ENCODE data around the gene MECP2.

Gene MECP2

DNA sequence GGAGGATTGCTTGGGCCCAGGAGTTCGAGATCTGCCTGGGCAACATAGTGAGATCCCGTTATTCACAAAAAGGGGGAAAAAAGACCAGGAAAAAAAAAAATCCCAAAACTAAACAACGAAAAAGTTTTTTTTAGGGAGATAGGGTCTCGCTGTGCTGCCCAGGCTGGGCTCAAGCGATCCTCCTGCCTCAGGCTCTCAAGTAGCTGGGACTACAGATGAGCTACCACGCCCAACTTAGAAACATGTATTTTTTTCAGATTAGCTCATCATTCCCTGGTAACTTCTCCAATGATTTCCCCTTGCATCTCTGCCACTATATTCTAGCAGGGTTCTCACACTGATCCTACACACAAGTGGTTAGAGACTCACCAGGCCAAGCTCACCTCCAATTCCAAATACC, 53.4 kb downstream of the MECP2 start:
- H3K4me3 ChIP-seq (ENCODE audit: low read length), result no peak overlapping the region
- TF ChIP-seq, protein P1, sequence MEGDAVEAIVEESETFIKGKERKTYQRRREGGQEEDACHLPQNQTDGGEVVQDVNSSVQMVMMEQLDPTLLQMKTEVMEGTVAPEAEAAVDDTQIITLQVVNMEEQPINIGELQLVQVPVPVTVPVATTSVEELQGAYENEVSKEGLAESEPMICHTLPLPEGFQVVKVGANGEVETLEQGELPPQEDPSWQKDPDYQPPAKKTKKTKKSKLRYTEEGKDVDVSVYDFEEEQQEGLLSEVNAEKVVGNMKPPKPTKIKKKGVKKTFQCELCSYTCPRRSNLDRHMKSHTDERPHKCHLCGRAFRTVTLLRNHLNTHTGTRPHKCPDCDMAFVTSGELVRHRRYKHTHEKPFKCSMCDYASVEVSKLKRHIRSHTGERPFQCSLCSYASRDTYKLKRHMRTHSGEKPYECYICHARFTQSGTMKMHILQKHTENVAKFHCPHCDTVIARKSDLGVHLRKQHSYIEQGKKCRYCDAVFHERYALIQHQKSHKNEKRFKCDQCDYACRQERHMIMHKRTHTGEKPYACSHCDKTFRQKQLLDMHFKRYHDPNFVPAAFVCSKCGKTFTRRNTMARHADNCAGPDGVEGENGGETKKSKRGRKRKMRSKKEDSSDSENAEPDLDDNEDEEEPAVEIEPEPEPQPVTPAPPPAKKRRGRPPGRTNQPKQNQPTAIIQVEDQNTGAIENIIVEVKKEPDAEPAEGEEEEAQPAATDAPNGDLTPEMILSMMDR (conservative IDR thresholded peaks at IDR 0.05; ENCODE audit: low read depth, low read length), result no peak
- no peak for DNase-seq (ENCODE audit: low read depth)

- DNase-seq (ENCODE audit: low read depth), result no peak
- TF ChIP-seq, protein P1 (conservative IDR thresholded peaks at IDR 0.05; ENCODE audit: low read depth, low read length), result no peak
- H3K4me3 ChIP-seq (ENCODE audit: low read length), result no peak overlapping the region
Observed at GRCh38 chrX:154043003-154043763, 54.3 kb downstream of the MECP2 start.

DNA sequence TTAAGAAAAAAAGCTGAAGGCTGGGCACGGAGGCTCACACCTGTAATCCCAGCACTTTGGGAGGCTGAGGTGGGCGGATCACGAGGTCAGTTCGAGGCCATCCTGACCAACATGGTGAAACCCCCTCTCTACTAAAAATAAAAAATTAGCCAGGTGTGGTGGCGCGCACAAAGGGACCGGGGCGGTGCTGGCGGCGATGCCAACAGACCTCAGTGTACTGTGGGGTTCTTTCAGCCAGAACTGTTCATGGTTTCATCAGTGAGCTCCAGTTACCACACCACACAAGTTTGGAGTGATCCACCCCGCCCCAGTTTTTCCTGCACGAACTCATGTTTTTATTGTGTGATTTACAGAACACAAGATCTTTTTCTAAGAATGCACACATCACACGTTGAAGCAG, 56.7 kb downstream of the MECP2 start:
- no peak overlapping the region for H3K4me3 ChIP-seq (ENCODE audit: low read length)
- no peak for DNase-seq (ENCODE audit: low read depth)
- TF ChIP-seq, protein P1 (conservative IDR thresholded peaks at IDR 0.05; ENCODE audit: low read depth, low read length), result no peak

DNA sequence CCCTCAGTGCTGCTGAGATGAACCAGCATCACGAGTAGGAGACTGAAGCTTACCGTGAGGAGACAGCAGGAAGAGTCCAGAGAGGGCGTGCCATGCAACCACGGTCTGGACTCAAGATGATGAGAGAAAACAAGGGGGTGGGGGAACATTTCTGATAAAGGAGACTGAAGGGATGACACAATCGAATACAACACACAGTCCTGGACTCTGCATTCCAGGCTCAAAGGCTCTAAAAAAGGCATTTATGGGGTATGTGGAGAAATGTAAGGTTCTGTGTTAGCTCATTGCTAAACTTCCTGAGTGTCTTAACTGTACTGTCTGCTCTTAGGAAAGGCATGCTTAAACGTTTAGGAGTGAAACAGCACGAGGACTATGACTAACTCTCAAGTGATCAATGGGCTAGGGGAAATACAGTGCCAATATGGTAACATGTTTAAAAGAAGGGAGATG, 57.2 kb downstream of the MECP2 start:
- DNase-seq (ENCODE audit: low read depth), result peak; percentile 39
- no peak overlapping the region for H3K4me3 ChIP-seq (ENCODE audit: low read length)
- TF ChIP-seq, protein P1 (conservative IDR thresholded peaks at IDR 0.05; ENCODE audit: low read depth, low read length), result no peak

- TF ChIP-seq, protein P1 (conservative IDR thresholded peaks at IDR 0.05; ENCODE audit: low read depth, low read length), result no peak
- DNase-seq (ENCODE audit: low read depth), result no peak
- no peak overlapping the region for H3K4me3 ChIP-seq (ENCODE audit: low read length)
Observed at GRCh38 chrX:154039577-154039976, 57.9 kb downstream of the MECP2 start.

GRCh38 chrX:154038656-154039055, 58.9 kb downstream of the MECP2 start:
- TF ChIP-seq, protein P1 (conservative IDR thresholded peaks at IDR 0.05; ENCODE audit: low read depth, low read length), result no peak
- H3K4me3 ChIP-seq (ENCODE audit: low read length), result no peak overlapping the region
- no peak for DNase-seq (ENCODE audit: low read depth)

DNA sequence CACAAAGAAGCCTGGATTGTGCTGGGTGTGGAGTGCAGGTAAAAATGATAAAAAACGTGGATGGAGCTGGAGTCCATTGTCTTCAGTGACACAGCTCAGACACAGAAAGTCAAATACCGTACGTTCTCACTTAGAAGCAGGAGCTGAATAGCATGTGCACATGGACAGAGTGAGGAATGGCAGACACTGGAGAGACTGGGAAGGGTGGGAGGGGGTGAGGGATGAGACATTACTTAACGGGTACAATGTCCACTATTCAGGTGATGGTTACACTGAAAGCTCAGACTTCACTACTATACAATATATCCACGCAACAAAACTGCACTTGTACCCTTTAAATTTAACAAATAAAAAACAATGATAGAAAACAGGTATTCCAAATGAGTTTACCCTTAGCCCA, 59.8 kb downstream of the MECP2 start:
- DNase-seq (ENCODE audit: low read depth), result no peak
- H3K4me3 ChIP-seq (ENCODE audit: low read length), result no peak overlapping the region
- TF ChIP-seq, protein P1 (conservative IDR thresholded peaks at IDR 0.05; ENCODE audit: low read depth, low read length), result no peak
